C4-2B (cell line): ENCODE data around the gene FBXW2.

ENCODE experiments used
- ZFX ChIP-seq: fragments of 450-650 bp; IDR thresholded peaks from 2 replicates; pipeline ENCODE4 v1.6.1; 2017
- TF ChIP-seq, protein P1 (sequence below): fragments of 450-650 bp; conservative IDR thresholded peaks from 2 replicates; pipeline ENCODE4 v1.5.1; 2017; ENCODE audit warnings: mild to moderate bottlenecking

DNA sequence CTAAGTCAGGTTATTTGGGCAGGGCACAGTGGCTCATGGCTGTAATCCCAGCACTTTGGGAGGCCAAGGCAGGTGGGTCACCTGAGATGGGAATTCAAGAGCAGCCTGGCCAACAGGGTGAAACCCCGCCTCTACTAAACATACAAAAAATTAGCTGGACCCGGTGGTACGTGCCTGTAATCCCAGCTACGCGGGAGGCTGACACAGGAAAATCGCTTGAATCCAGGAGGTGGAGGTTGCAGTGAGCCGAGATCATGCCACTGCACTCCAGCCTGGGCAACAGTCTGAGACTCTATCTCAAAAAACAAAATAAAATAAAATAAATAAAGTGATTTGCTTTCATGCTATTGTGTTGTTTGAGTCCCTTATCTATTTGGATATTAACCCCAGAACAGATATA lies 8.2 kb upstream of the FBXW2 start:
- TF ChIP-seq, protein P1, sequence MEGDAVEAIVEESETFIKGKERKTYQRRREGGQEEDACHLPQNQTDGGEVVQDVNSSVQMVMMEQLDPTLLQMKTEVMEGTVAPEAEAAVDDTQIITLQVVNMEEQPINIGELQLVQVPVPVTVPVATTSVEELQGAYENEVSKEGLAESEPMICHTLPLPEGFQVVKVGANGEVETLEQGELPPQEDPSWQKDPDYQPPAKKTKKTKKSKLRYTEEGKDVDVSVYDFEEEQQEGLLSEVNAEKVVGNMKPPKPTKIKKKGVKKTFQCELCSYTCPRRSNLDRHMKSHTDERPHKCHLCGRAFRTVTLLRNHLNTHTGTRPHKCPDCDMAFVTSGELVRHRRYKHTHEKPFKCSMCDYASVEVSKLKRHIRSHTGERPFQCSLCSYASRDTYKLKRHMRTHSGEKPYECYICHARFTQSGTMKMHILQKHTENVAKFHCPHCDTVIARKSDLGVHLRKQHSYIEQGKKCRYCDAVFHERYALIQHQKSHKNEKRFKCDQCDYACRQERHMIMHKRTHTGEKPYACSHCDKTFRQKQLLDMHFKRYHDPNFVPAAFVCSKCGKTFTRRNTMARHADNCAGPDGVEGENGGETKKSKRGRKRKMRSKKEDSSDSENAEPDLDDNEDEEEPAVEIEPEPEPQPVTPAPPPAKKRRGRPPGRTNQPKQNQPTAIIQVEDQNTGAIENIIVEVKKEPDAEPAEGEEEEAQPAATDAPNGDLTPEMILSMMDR, result no peak
- no peak for TF ChIP-seq ZFX
